Calu3 (cell line): ENCODE data around the gene ROBO3. TPM values are rescaled to one million over a fixed set of nuclear protein-coding genes. Genes with fewer than 3 reads are reported as not detected.

Experiments
- BruUV-seq: library from RNA; stranded (reverse); fragments of 400-500 nt; replicated peaks from 2 replicates; lab custom pipeline; 2021; lab: Mats Ljungman, UMichigan
- CTCF ChIA-PET: fragments of 300-600 bp; sonication (Branson Sonifier 250); formaldehyde crosslinking; loops from one replicate; lab custom pipeline; 2022; ENCODE audit warnings: antibody characterized with exemption; lab: Charles Lee
- DNase-seq: peaks from one replicate; pipeline ENCODE4 v3.0.0; 2022
- H3K27ac Mint-ChIP-seq: one replicate; pipeline ENCODE4 v1.8.0; 2022; ENCODE audit warnings: mixed read lengths; ENCODE audit not compliant: unreplicated experiment
- H3K27me3 Mint-ChIP-seq: one replicate; pipeline ENCODE4 v1.8.0; 2022; ENCODE audit warnings: mixed read lengths; ENCODE audit not compliant: unreplicated experiment
- H3K36me3 Mint-ChIP-seq: one replicate; pipeline ENCODE4 v1.8.0; 2022; ENCODE audit warnings: mild to moderate bottlenecking, moderate library complexity, mixed read lengths; ENCODE audit not compliant: insufficient read depth, unreplicated experiment
- H3K4me1 Mint-ChIP-seq: one replicate; pipeline ENCODE4 v1.8.0; 2022; ENCODE audit warnings: mild to moderate bottlenecking, low read depth, mixed read lengths; ENCODE audit not compliant: unreplicated experiment
- H3K4me3 Mint-ChIP-seq: one replicate; pipeline ENCODE4 v1.8.0; 2022; ENCODE audit warnings: mild to moderate bottlenecking, low read depth, moderate library complexity, mixed read lengths; ENCODE audit not compliant: unreplicated experiment
- H3K9me3 Mint-ChIP-seq: one replicate; pipeline ENCODE4 v1.8.0; 2022; ENCODE audit warnings: low read depth, mixed read lengths; ENCODE audit not compliant: unreplicated experiment
- intact Hi-C: fragments of 100-400 bp; cut with micrococcal nuclease; formaldehyde crosslinking; loops from one replicate; pipeline ENCODE4 v1.10.0; 2022; ENCODE audit not compliant: unreplicated experiment
- total RNA-seq: library from RNA; stranded (reverse); gene quantifications from 2 replicates; pipeline ENCODE4 v1.2.3, GENCODE V29; 2022
- TF ChIP-seq, protein P1 (sequence below): fragments of 200-600 bp; IDR thresholded peaks from one replicate; pipeline ENCODE4 v1.8.0; 2022; ENCODE audit warnings: antibody characterized with exemption; ENCODE audit not compliant: unreplicated experiment

The ROBO3 gene
- total RNA-seq, 1 experiment from 2014 or later: 0.99 TPM

DNA sequence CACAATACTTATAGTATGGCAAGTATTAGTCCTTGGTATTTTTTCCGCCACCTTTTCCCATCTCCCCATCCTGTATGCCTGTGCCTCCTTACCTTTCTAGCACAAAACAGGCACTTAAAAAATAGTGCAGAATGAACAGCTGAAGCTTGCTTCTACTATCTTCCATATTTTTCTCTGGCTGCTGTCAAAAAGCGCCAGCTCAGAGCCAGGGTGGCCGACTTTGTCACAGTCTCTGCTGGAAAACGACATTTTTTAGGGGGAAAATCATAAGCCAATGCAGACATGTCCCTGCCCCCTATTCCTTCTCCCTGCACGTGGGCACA, 26.5 kb upstream of the ROBO3 start:
- no peaks in the 10 kb centered on the region for H3K4me1 Mint-ChIP-seq
- H3K27me3 Mint-ChIP-seq: peaks cover 57% of the 10 kb centered on the region
- DNase-seq: no peak
- TF ChIP-seq, protein P1, sequence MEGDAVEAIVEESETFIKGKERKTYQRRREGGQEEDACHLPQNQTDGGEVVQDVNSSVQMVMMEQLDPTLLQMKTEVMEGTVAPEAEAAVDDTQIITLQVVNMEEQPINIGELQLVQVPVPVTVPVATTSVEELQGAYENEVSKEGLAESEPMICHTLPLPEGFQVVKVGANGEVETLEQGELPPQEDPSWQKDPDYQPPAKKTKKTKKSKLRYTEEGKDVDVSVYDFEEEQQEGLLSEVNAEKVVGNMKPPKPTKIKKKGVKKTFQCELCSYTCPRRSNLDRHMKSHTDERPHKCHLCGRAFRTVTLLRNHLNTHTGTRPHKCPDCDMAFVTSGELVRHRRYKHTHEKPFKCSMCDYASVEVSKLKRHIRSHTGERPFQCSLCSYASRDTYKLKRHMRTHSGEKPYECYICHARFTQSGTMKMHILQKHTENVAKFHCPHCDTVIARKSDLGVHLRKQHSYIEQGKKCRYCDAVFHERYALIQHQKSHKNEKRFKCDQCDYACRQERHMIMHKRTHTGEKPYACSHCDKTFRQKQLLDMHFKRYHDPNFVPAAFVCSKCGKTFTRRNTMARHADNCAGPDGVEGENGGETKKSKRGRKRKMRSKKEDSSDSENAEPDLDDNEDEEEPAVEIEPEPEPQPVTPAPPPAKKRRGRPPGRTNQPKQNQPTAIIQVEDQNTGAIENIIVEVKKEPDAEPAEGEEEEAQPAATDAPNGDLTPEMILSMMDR: no peak
- H3K36me3 Mint-ChIP-seq: no peaks in the 10 kb centered on the region
- intact Hi-C loops: no loop called here
- no TSS peak for BruUV-seq
- CTCF ChIA-PET: no interaction called here
- H3K4me3 Mint-ChIP-seq: no peak overlapping the region
- no peaks in the 10 kb centered on the region for H3K9me3 Mint-ChIP-seq
- H3K27ac Mint-ChIP-seq: no peak overlapping the region

DNA sequence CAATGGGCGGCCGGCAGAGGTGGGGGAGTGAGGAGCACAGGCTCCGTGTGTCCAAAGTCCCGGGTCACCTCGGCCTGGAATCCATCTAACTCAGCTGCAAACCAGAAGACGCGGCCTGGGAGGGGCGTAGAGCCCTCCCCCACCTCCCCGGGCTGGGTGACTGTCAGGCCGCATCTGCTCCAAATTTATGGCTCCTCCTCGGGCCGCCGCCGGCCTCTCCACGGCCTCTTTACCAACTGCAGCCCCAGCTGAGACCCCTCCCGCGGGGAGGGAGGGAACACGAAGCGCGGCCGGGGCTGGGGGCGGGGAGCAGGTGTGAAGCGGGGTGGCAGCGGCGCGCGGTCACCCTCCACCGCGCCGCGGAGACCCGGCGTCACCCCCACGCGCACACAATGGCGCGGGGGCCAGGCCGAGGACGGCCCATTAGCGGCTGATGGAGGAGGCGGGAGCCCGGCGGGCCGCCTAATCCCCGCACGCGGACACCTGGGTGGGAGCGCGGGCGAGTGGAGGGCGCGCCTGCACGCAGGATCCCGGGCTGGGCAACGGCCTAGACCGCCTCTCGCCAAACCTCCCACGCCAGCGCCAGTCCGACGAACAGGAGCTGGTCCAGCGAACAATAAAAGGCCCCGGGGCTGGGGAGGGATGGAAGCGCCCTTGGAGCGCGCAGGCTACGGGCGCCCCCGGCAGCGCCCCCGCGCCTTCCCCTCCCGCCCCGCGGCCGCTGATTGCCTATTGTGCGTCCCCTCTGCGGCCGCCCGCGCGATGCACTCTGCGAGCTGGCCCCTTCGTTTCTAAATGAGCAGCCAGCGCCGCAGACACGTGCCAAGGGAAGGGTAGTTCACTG, 25.9 kb upstream of the ROBO3 start:
- BruUV-seq: no TSS peak
- Mint-ChIP-seq H3K4me1 (no peaks in the 10 kb centered on the region), H3K27me3 (peaks cover 62% of the 10 kb centered on the region), H3K9me3 (no peaks in the 10 kb centered on the region), H3K4me3 (peak overlapping the region; percentile 30), H3K36me3 (no peaks in the 10 kb centered on the region), H3K27ac (no peak overlapping the region)
- TF ChIP-seq, protein P1: no peak
- intact Hi-C loops: no loop called here
- no peak for DNase-seq
- CTCF ChIA-PET: no interaction called here

DNA sequence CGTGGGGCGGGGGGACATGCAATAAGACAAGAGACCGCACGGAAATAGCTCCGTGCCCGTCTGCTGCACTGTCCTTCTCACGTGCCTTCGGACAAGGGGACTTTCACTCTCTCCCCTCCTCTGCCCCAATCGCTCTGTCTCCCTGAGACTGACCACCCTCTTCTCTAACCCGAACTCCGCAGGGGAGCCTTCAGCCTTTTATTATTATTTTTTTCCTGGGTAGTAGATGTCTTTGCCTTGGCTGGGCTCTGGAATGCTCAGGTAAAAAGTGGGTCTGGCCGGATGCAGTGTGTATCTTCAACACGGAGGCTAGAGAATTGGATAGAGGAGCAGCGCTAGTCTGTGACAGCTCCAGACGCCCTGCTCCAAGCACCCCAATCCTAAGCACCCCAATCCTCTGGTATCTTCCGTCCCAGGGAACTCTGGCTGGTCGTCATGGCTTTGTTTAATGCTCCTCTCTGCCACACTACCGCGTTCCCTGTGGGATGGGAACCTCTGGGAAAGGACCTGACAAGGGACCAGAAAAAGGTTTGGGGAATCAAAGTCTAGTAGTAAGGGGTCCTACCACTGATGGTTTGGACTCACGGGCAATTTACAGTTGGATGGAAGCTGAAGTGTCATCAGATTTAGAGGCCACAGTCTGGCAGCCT, 25.1 kb upstream of the ROBO3 start:
- intact Hi-C loops: no loop called here
- TF ChIP-seq, protein P1: no peak

DNA sequence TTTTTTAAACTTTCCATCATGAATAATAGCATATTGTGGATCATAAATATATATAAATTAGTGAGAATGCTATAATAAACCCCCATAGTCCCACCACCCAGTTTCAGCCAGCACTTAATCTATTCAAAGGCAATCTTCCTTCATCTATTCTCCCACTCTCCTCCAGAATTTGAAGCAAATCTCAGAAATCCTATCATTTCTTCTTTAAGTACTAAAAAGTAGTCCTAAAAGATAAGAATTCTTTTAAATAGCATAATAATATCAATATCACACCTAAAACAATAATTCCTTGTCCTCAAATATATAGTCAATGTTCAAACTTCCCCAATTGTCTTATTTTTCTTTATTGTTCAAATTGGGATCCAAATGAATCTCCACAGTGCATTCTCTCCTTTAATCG, 24.6 kb upstream of the ROBO3 start:
- Mint-ChIP-seq H3K4me1 (no peaks in the 10 kb centered on the region), H3K9me3 (no peaks in the 10 kb centered on the region), H3K4me3 (no peak overlapping the region), H3K27me3 (peaks cover 76% of the 10 kb centered on the region), H3K27ac (no peak overlapping the region), H3K36me3 (no peaks in the 10 kb centered on the region)
- DNase-seq: no peak
- TF ChIP-seq, protein P1: no peak
- CTCF ChIA-PET: no interaction called here
- no TSS peak for BruUV-seq
- intact Hi-C loops: no loop called here

More for the DNA sequence above, 25.1 kb upstream of the ROBO3 start:
- H3K27me3 Mint-ChIP-seq: peaks cover 70% of the 10 kb centered on the region
- no peak for DNase-seq
- no peaks in the 10 kb centered on the region for H3K4me1 Mint-ChIP-seq
- BruUV-seq: no TSS peak
- H3K4me3 Mint-ChIP-seq: peak overlapping the region; percentile 30
- H3K9me3 Mint-ChIP-seq: no peaks in the 10 kb centered on the region
- CTCF ChIA-PET: no interaction called here
- no peak overlapping the region for H3K27ac Mint-ChIP-seq
- H3K36me3 Mint-ChIP-seq: no peaks in the 10 kb centered on the region
